ENCODE results near the gene PLBD1. TPM values are rescaled to one million over a fixed set of nuclear protein-coding genes. Genes with fewer than 3 reads are reported as not detected.

Gene PLBD1
- polyA plus RNA-seq, 1 of the 3 experiments (the other 2 are of a cell fraction), result 0.10 TPM

DNA sequence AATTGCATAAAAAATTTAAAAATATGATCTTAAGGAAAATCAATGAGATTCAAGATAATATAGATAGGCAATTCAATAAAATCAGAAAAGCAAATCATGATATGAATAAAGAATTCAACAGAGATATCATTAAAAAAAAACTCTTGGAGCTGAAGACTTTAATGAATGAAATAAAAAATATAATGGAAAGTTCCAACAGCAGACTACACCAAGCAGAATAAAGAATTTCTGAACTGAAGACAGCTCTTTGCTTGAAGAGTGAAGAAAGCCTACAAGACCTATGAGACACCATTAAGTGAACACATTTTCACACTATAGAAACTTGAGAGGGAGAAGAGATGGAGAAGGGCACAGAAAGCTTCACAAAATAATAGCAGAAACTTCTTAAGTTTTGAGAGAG, 45.9 kb downstream of the PLBD1 start:
- no peaks in the 10 kb centered on the region for H3K27me3 ChIP-seq (ENCODE audit: insufficient read depth)
- no peak overlapping the region for H2AFZ ChIP-seq (ENCODE audit: low read depth)
- CTCF ChIA-PET, result no interaction called here
- peaks cover 15% of the 10 kb centered on the region; the same call in 1 of the 2 replicates for H3K9me3 ChIP-seq
- no peak overlapping the region for H3K9ac ChIP-seq
- H3K9me2 ChIP-seq, result no peaks in the 10 kb centered on the region
- H3K4me3 ChIP-seq (ENCODE audit: low read depth in 2 of 2, low read length in 1 of 2), result no peak overlapping the region
- DNase-seq, result no peak
- H3K36me3 ChIP-seq (replicated peaks in 1 of 2; ENCODE audit: control insufficient read depth in 1 of 2, insufficient read depth in 2 of 2, low read length in 1 of 2), result no peaks in the 10 kb centered on the region
- POLR2A ChIA-PET, result no interaction called here
- H3K4me1 ChIP-seq (ENCODE audit: control insufficient read depth in 1 of 2, insufficient read depth in 2 of 2, low read depth in 1 of 2, low read length in 1 of 2), result no peaks in the 10 kb centered on the region
- no peaks in the 10 kb centered on the region for H3K79me2 ChIP-seq (ENCODE audit: insufficient read depth)
- TF ChIP-seq FOSL2 (IDR thresholded peaks at IDR 0.05; ENCODE audit: borderline replicate concordance, low read depth) (no peak), RXRA (IDR thresholded peaks at IDR 0.05; ENCODE audit: borderline replicate concordance, low read depth) (no peak), GATA2 (CRISPR knock-in tag; IDR thresholded peaks at IDR 0.05) (no peak)
- TF ChIP-seq, protein P1, sequence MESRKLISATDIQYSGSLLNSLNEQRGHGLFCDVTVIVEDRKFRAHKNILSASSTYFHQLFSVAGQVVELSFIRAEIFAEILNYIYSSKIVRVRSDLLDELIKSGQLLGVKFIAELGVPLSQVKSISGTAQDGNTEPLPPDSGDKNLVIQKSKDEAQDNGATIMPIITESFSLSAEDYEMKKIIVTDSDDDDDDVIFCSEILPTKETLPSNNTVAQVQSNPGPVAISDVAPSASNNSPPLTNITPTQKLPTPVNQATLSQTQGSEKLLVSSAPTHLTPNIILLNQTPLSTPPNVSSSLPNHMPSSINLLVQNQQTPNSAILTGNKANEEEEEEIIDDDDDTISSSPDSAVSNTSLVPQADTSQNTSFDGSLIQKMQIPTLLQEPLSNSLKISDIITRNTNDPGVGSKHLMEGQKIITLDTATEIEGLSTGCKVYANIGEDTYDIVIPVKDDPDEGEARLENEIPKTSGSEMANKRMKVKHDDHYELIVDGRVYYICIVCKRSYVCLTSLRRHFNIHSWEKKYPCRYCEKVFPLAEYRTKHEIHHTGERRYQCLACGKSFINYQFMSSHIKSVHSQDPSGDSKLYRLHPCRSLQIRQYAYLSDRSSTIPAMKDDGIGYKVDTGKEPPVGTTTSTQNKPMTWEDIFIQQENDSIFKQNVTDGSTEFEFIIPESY (IDR thresholded peaks at IDR 0.05; ENCODE audit: borderline replicate concordance, low read depth), result no peak
- TF ChIP-seq, protein P2, sequence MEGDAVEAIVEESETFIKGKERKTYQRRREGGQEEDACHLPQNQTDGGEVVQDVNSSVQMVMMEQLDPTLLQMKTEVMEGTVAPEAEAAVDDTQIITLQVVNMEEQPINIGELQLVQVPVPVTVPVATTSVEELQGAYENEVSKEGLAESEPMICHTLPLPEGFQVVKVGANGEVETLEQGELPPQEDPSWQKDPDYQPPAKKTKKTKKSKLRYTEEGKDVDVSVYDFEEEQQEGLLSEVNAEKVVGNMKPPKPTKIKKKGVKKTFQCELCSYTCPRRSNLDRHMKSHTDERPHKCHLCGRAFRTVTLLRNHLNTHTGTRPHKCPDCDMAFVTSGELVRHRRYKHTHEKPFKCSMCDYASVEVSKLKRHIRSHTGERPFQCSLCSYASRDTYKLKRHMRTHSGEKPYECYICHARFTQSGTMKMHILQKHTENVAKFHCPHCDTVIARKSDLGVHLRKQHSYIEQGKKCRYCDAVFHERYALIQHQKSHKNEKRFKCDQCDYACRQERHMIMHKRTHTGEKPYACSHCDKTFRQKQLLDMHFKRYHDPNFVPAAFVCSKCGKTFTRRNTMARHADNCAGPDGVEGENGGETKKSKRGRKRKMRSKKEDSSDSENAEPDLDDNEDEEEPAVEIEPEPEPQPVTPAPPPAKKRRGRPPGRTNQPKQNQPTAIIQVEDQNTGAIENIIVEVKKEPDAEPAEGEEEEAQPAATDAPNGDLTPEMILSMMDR (IDR thresholded peaks at IDR 0.05), result no peak
- H3F3A ChIP-seq (replicated peaks; ENCODE audit: insufficient read depth), result no peaks in the 10 kb centered on the region
- no peak overlapping the region for H3K4me2 ChIP-seq
- H4K20me1 ChIP-seq (ENCODE audit: insufficient read depth), result no peaks in the 10 kb centered on the region
- no peak overlapping the region for H3K27ac ChIP-seq (ENCODE audit: low read depth in 2 of 2, low read length in 1 of 2)

DNA sequence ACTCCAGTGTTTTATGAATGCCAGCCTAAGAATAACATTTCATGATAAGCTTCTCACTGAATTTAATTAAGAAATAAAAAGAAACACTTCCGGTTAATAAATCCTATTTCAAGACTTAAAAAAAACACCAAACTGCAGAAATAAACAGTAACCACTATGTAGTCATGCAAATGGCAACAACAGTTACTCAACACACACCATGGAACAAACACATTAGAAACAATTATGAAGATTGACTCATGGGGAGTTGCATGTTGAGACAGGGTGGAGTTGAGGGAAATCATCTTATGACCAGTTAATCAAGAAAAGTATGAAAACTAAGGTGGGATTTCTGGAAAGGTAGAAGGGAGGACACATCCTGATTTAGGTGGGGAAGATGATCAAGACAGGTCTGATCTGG, 52.7 kb downstream of the PLBD1 start:
- DNase-seq, result no peak
- POLR2A ChIA-PET, result no interaction called here

DNA sequence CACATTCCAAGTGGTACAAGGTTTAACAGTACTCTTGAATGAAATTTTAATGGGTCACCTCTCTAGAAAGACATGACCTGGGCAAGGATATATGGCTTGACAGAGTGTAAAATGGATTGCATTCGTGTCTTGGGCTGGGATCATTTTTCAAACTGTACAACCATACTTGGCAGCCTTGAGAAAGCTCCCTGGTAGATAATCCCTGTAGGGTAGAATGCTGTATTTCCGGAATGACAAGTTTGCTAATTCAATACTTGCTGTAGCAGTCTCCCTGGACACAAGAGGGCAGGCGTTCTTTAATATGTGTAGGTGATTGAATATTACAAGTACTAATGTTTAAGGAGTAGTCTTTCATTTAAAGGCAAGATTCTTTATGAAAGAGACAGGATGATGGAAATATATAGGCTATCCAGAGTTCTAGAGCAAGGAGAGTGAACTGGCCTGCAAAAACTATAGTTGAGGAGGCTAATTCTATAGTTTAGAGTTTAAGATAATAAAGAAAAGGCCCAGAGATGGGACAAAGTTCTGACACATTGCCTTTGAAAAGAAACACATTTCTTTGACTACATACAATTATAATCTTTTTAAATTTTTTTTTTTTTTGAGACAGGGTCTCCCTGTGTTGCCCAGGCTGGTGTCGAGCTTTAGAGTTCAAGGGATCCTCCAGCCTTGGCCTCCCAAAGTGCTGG, 53.4 kb downstream of the PLBD1 start:
- H4K20me1 ChIP-seq (ENCODE audit: insufficient read depth), result no peaks in the 10 kb centered on the region
- H3K9me2 ChIP-seq, result no peaks in the 10 kb centered on the region
- no peaks in the 10 kb centered on the region for H3K79me2 ChIP-seq (ENCODE audit: insufficient read depth)
- no peak overlapping the region for H3K27ac ChIP-seq (ENCODE audit: low read depth in 2 of 2, low read length in 1 of 2)
- POLR2A ChIA-PET, result no interaction called here
- no peak for TF ChIP-seq FOSL2 (IDR thresholded peaks at IDR 0.05; ENCODE audit: borderline replicate concordance, low read depth)
- TF ChIP-seq RAD21 (IDR thresholded peaks at IDR 0.05; ENCODE audit: low read length), result peak; percentile 10; the same call in 1 of the 2 replicates
- no peak for TF ChIP-seq MXI1 (IDR thresholded peaks at IDR 0.05; ENCODE audit: low read depth, low read length)
- TF ChIP-seq, protein P3, sequence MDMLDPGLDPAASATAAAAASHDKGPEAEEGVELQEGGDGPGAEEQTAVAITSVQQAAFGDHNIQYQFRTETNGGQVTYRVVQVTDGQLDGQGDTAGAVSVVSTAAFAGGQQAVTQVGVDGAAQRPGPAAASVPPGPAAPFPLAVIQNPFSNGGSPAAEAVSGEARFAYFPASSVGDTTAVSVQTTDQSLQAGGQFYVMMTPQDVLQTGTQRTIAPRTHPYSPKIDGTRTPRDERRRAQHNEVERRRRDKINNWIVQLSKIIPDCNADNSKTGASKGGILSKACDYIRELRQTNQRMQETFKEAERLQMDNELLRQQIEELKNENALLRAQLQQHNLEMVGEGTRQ (IDR thresholded peaks at IDR 0.05; ENCODE audit: borderline replicate concordance, low read depth, low read length), result no peak
- TF ChIP-seq EZH2phosphoT487 (IDR thresholded peaks at IDR 0.05; ENCODE audit: borderline replicate concordance, low read depth), result no peak
- TF ChIP-seq, protein P2 (IDR thresholded peaks at IDR 0.05), result peak; percentile 32
- no peaks in the 10 kb centered on the region for H3F3A ChIP-seq (replicated peaks; ENCODE audit: insufficient read depth)
- no peaks in the 10 kb centered on the region for H3K9me3 ChIP-seq
- H3K36me3 ChIP-seq (replicated peaks in 1 of 2; ENCODE audit: control insufficient read depth in 1 of 2, insufficient read depth in 2 of 2, low read length in 1 of 2), result no peaks in the 10 kb centered on the region
- no peak overlapping the region for H3K4me3 ChIP-seq (ENCODE audit: low read depth in 2 of 2, low read length in 1 of 2)
- H3K4me2 ChIP-seq, result no peak overlapping the region
- H2AFZ ChIP-seq (ENCODE audit: low read depth), result no peak overlapping the region
- 36% methylated on average over 4 of the region's 4 CpGs for WGBS (ENCODE audit: low lambda C conversion rate)
- peak; percentile 8 for DNase-seq
- no peaks in the 10 kb centered on the region for H3K4me1 ChIP-seq (ENCODE audit: control insufficient read depth in 1 of 2, insufficient read depth in 2 of 2, low read depth in 1 of 2, low read length in 1 of 2)
- CTCF ChIA-PET, result interaction anchor here (1.2 kb wide), 1 partner anchor 347 kb away, joined by 3 read pairs; no protein-coding TSS in a partner anchor
- H3K9ac ChIP-seq, result no peak overlapping the region
- no peaks in the 10 kb centered on the region for H3K27me3 ChIP-seq (ENCODE audit: insufficient read depth)

More for the DNA sequence above, 52.7 kb downstream of the PLBD1 start:
- H3K9ac ChIP-seq, result no peak overlapping the region
- no peak overlapping the region for H3K4me3 ChIP-seq (ENCODE audit: low read depth in 2 of 2, low read length in 1 of 2)
- CTCF ChIA-PET, result interaction anchor here (1.1 kb wide), 1 partner anchor 277 kb away, joined by 4 read pairs; no protein-coding TSS in a partner anchor
- no peaks in the 10 kb centered on the region for H3K36me3 ChIP-seq (replicated peaks in 1 of 2; ENCODE audit: control insufficient read depth in 1 of 2, insufficient read depth in 2 of 2, low read length in 1 of 2)
- H2AFZ ChIP-seq (ENCODE audit: low read depth), result no peak overlapping the region
- H3K9me3 ChIP-seq, result no peaks in the 10 kb centered on the region
- H3K27ac ChIP-seq (ENCODE audit: low read depth in 2 of 2, low read length in 1 of 2), result no peak overlapping the region
- H3K4me2 ChIP-seq, result no peak overlapping the region
- H3K4me1 ChIP-seq (ENCODE audit: control insufficient read depth in 1 of 2, insufficient read depth in 2 of 2, low read depth in 1 of 2, low read length in 1 of 2), result no peaks in the 10 kb centered on the region
- no peaks in the 10 kb centered on the region for H4K20me1 ChIP-seq (ENCODE audit: insufficient read depth)
- no peak for TF ChIP-seq MXI1 (IDR thresholded peaks at IDR 0.05; ENCODE audit: low read depth, low read length)
- no peak for TF ChIP-seq RCOR1 (IDR thresholded peaks at IDR 0.05; ENCODE audit: low read length)
- WGBS (ENCODE audit: low lambda C conversion rate), result 16% methylated on average over 1 of the region's 1 CpG
- H3K9me2 ChIP-seq, result no peaks in the 10 kb centered on the region
- no peaks in the 10 kb centered on the region for H3K79me2 ChIP-seq (ENCODE audit: insufficient read depth)
- H3K27me3 ChIP-seq (ENCODE audit: insufficient read depth), result no peaks in the 10 kb centered on the region
- H3F3A ChIP-seq (replicated peaks; ENCODE audit: insufficient read depth), result no peaks in the 10 kb centered on the region

Data from SK-N-SH (cell line).